Neural progenitor cell (in vitro differentiated cells): ENCODE data around the gene ACOXL.

Experiments
- EZH2 ChIP-seq: fragments of 200-600 bp; sonication (generic); IDR thresholded peaks from 2 replicates; pipeline ENCODE4 v1.6.1; 2017; ENCODE audit warnings: antibody characterized with exemption, mild to moderate bottlenecking, moderate library complexity
- EZH2phosphoT487 ChIP-seq: fragments of 200-600 bp; sonication (generic); IDR thresholded peaks from 2 replicates; pipeline ENCODE4 v1.6.1; 2017; ENCODE audit warnings: antibody characterized with exemption
- TF ChIP-seq, protein P1 (sequence below): fragments of 200-600 bp; sonication (generic); IDR thresholded peaks from 2 replicates; pipeline ENCODE4 v1.5.1; 2017; ENCODE audit warnings: antibody characterized with exemption, mild to moderate bottlenecking

GRCh38 chr2:111024496-111024895, 292.1 kb downstream of the ACOXL start:
- TF ChIP-seq EZH2phosphoT487 (no peak), EZH2 (no peak)
- TF ChIP-seq, protein P1, sequence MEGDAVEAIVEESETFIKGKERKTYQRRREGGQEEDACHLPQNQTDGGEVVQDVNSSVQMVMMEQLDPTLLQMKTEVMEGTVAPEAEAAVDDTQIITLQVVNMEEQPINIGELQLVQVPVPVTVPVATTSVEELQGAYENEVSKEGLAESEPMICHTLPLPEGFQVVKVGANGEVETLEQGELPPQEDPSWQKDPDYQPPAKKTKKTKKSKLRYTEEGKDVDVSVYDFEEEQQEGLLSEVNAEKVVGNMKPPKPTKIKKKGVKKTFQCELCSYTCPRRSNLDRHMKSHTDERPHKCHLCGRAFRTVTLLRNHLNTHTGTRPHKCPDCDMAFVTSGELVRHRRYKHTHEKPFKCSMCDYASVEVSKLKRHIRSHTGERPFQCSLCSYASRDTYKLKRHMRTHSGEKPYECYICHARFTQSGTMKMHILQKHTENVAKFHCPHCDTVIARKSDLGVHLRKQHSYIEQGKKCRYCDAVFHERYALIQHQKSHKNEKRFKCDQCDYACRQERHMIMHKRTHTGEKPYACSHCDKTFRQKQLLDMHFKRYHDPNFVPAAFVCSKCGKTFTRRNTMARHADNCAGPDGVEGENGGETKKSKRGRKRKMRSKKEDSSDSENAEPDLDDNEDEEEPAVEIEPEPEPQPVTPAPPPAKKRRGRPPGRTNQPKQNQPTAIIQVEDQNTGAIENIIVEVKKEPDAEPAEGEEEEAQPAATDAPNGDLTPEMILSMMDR = no peak
